Fibroblast of villous mesenchyme (primary cell): ENCODE data around the gene OPTN. TPM values are rescaled to one million over a fixed set of nuclear protein-coding genes. Genes with fewer than 3 reads are reported as not detected.

Experiments used
- DNase-seq: peaks from one replicate; pipeline ENCODE4 v3.0.0-alpha.2; 2010; ENCODE audit warnings: low read depth
- H3K4me3 ChIP-seq: 2 replicates; pipeline ENCODE4 v1.5.1; 2011; ENCODE audit warnings: low read depth, mild to moderate bottlenecking, low read length
- CTCF ChIP-seq: IDR thresholded peaks from 2 replicates; pipeline ENCODE4 v1.5.1; 2012; ENCODE audit warnings: low read depth, mild to moderate bottlenecking, low read length; ENCODE audit not compliant: insufficient read depth
- total RNA-seq: library from RNA; depleted of rRNA; stranded (reverse); fragments of >200 nt; gene quantifications from 2 replicates; pipeline ENCODE4 v1.2.3, GENCODE V29; 2012

The OPTN gene
- total RNA-seq, 1 donor, result 125 TPM

GRCh38 chr10:13173616-13174015 lies 73.7 kb downstream of the OPTN start:
- H3K4me3 ChIP-seq, result no peak overlapping the region
- no peak for DNase-seq
- TF ChIP-seq CTCF, result no peak

GRCh38 chr10:13180788-13181187 lies 80.8 kb downstream of the OPTN start:
- TF ChIP-seq CTCF, result no peak
- no peak for DNase-seq
- H3K4me3 ChIP-seq, result no peak overlapping the region

GRCh38 chr10:13182424-13182823 lies 82.5 kb downstream of the OPTN start:
- no peak for DNase-seq
- no peak for TF ChIP-seq CTCF
- no peak overlapping the region for H3K4me3 ChIP-seq

GRCh38 chr10:13183625-13184024 lies 83.7 kb downstream of the OPTN start:
- H3K4me3 ChIP-seq, result no peak overlapping the region
- TF ChIP-seq CTCF, result no peak
- DNase-seq, result no peak

GRCh38 chr10:13184276-13184675 lies 84.3 kb downstream of the OPTN start:
- no peak overlapping the region for H3K4me3 ChIP-seq
- DNase-seq, result no peak
- TF ChIP-seq CTCF, result no peak

- TF ChIP-seq CTCF, result no peak
- DNase-seq, result no peak
- no peak overlapping the region for H3K4me3 ChIP-seq
Observed at GRCh38 chr10:13184730-13185514, 85.0 kb downstream of the OPTN start.

- no peak for TF ChIP-seq CTCF
- DNase-seq, result no peak
- H3K4me3 ChIP-seq, result no peak overlapping the region
Observed at GRCh38 chr10:13187135-13187534, 87.2 kb downstream of the OPTN start.
